Measurements from ENCODE around the gene DHRS4L2.
"Not testable (repeated sequence)": the region's sequence is repeated elsewhere in the genome, so short reads cannot be mapped to it uniquely, and the experiment has no call there.

Gene DHRS4L2

DNA sequence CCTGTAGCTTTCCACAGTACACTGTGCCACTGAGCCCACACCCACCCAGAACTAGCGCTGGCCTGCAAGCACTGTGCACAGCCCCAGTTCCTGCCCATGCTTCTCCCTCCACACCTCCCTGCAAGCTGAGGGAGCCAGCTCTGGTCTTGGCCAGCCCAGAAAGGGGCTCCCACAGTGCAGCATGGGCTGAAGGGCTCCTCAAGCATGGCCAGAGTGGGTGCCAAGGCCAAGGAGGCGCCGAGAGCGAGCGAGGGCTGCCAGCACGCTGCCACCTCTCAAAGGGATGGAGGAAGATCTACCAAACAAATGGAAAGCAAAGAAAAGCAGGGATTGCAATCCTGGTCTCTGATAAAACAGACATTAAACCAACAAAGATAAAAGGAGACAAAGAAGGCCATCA lies 27.0 kb downstream of the DHRS4L2 start:
- not testable (repeated sequence) for DNase-seq

- DNase-seq = not testable (repeated sequence)
These were observed 30.2 kb downstream of the DHRS4L2 start for GRCh38 chr14:24018978-24019377.

GRCh38 chr14:24019944-24020343 lies 31.2 kb downstream of the DHRS4L2 start:
- DNase-seq = not testable (repeated sequence)

DNA sequence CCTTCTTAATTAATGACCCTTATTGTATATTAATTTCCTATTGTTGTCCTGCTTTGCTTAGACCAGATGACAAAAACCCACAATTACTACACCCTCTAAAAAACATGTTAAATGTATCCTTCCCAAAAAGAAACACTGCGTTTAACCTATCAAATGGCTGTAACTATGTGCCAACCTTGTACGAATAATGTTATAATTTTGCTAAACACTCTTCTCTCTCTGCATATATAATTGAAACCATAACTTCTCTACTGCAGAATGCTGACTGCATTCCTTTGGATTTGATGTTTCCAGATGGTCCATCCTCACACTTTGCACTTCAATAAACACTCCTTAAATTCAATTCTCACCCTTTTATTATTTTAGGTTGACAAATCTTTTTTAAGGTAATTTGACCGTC lies 31.8 kb downstream of the DHRS4L2 start:
- not testable (repeated sequence) for DNase-seq

- DNase-seq = not testable (repeated sequence)
These were observed 36.2 kb downstream of the DHRS4L2 start for GRCh38 chr14:24024939-24025418.

DNA sequence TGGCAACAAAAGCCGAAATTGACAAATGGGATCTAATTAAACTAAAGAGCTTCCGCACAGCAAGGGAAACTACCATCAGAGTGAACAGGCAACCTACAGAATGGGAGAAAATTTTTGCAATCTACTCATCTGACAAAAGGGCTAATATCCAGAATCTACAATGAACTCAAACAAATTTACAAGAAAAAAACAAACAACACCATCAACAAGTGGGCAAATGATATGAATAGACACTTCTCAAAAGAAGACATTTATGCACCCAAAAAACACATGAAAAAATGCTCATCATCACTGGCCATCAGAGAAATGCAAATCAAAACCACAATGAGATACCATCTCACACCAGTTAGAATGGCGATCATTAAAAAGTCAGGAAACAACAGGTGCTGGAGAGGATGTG lies 41.0 kb downstream of the DHRS4L2 start:
- DNase-seq = not testable (repeated sequence)

DNA sequence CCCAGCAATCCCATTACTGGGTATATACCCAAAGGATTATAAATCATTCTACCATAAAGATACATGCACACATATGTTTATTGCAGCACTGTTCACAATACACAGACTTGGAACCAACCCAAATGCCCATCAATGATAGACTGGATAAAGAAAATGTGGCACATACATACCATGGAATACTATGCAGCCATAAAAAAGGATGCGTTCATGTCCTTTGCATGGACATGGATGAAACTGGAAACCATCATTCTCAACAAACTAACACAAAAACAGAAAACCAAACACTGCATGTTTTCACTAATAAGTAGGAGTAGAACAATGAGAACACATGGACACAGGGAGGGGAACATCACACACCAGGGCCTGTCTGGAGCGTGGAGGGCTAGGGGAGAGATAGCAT lies 42.6 kb downstream of the DHRS4L2 start:
- not testable (repeated sequence) for DNase-seq

DNA sequence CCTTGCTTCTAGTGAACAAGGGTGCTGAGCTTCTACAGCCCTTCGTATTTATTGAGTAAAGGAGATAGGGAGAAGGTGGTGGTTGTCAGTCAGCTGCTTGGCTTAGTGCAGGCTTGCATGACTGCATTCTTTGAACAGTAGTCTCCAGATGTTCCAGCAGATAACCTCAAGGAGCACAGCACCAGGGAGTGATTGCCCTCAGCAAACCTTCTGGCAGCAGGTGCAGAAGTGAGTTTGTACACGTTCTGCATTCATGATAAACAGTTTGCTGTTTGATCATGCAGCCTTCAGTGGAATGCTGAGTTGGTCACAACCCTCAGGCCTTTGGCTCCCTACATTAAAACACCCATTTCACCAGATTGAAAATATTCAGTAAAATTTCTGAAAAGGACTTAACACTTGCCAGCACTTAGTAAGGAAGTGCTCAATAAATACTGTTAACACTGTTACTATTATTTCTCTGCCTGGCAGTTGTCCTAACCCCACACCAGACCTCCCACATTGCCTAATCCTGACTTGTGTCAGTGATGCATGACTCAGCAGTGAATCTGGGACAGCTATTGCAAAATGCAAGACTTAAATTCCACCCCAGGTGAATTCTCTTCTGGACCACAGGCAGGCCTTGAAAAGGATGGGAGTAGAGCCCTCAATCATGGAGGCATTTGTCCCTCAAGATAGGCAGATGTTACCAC lies 44.1 kb downstream of the DHRS4L2 start:
- DNase-seq = no peak

DNA sequence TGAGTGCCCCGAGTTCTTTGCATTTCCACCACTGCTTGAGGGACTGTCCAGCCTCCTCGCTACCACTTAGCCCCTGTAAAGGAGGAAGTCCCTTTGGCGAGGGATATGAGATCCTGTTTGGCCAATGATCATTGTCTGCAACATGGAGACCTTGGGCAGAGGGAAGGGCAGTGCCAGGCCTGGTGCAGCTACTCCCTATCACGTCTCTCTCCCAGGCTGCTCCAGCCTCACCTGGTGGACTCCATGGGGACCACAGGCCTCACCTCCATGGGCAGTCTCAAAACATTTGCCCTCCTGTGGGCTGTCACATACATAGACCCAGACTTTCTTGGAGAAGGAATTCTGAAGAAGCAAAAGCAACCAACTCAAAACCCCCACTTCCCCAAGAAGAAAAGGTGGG lies 47.0 kb downstream of the DHRS4L2 start:
- DNase-seq = not testable (repeated sequence)

DNA sequence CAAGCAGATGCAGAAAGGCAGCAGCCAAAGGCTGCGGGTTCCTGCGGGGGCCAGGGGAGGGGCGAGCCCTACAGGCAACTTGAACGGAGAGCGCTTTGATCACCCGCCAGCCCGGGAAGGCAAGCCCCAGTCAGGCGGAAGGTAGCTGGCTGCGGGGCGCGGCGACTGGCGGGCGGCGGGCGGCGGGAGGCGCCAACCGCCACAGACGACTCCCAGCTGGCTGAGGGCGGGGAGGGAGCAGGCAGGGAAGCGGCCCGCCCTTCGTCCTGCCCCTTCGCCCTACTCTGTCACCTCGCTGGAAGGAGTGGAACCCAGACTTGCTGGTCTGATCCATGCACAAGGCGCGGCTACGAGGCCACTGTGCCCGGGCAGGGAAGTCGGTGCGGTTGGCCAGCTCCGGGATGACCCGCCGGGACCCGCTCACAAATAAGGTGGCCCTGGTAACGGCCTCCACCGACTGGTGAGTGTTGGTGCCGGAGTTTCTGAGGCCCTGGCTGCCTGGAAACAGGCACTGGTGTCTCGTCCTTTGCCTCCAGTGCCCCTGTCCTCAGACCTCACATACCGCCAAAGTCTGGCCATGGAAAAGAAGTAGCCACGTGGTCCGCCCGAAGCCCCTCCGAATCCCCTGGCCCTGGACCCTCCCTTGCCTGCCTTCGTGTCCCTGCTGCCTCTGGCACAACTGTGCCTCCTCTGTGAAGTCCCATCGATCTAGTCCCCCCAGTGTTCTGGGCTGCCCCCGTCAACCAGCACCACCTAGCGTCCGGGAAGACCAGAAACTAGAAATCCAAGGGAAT lies 47.6 kb downstream of the DHRS4L2 start:
- DNase-seq = peak in 46 of 56 donors; percentile 24 to 83 (median 64)

GRCh38 chr14:24036963-24037657 lies 48.4 kb downstream of the DHRS4L2 start:
- DNase-seq = not testable (repeated sequence)

DNA sequence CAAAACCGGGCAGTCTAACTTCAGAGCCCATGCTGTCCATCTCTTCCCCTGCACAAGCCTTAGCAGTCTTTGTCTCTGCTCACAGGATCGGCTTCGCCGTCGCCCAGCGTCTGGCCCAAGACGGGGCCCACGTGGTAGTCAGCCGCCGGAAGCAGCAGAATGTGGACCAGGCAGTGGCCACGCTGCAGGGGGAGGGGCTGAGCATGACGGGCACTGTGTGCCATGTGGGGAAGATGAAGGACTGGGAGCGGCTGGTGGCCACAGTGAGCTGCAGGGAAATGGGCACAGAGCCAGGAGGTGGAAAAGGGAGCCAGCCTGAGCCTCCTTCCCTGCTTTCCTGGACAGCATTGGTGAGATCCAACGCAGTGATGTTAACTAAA lies 48.9 kb downstream of the DHRS4L2 start:
- peak in 2 of 56 donors; percentile 12 to 25 for DNase-seq

- DNase-seq = no peak
These were observed 50.0 kb downstream of the DHRS4L2 start for GRCh38 chr14:24038686-24039085.

DNA sequence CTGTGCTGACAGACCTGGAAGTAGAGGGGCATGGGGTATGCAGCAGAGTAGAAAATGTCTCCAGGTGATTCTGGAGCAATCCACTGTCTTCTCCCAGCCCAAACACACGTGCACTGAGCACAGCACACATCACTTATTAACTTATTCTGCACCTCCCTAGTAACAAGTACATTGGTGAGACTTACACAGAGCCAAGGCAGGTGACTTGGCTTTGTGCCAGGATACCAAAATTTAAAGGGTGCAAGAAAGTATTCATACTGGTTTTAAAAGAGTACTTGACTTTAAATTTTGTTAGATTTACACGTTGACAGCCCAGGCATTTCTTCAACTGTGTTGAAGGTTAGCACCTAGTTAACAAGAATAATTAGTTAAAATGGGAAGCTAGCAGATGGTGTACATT lies 52.0 kb downstream of the DHRS4L2 start:
- DNase-seq = no peak

GRCh38 chr14:24042746-24043145 lies 54.0 kb downstream of the DHRS4L2 start:
- DNase-seq = no peak

- DNase-seq = not testable (repeated sequence)
These were observed 60.3 kb downstream of the DHRS4L2 start for GRCh38 chr14:24049002-24049401.

GRCh38 chr14:24050753-24051152 lies 62.0 kb downstream of the DHRS4L2 start:
- not testable (repeated sequence) for DNase-seq

- peak in 10 of 56 donors; percentile 28 to 70 (median 54) for DNase-seq
These were observed 62.6 kb downstream of the DHRS4L2 start for GRCh38 chr14:24051176-24051788.

GRCh38 chr14:24051789-24052655 lies 63.3 kb downstream of the DHRS4L2 start, which contains the start of gene CARMIL3:
Gene CARMIL3, plus strand, starts transcription at chr14:24052009. Its CDS starts 145 bp downstream, at chr14:24052154.
- DNase-seq = peak in 41 of 56 donors; percentile 21 to 81 (median 64)
